GM20431 (cell line): ENCODE measurements around the gene LPAR1.

Experiments used
- in situ Hi-C: fragments of 300-500 bp; cut with MseI, MboI; formaldehyde crosslinking; loops from one replicate; pipeline ENCODE4 v1.15.0; 2020; ENCODE audit warnings: low sequenced_read_pairs; ENCODE audit not compliant: unreplicated experiment

The LPAR1 gene

GRCh38 chr9:110971234-110971633 lies 67.0 kb downstream of the LPAR1 start:
- in situ Hi-C loops = no loop called here

- in situ Hi-C loops = no loop called here
These were observed 68.3 kb downstream of the LPAR1 start for GRCh38 chr9:110969971-110970386.

GRCh38 chr9:110968096-110968495 lies 70.2 kb downstream of the LPAR1 start:
- in situ Hi-C loops = no loop called here

GRCh38 chr9:110967196-110967595 lies 71.1 kb downstream of the LPAR1 start:
- in situ Hi-C loops = no loop called here

- in situ Hi-C loops = no loop called here
These were observed 78.0 kb downstream of the LPAR1 start for GRCh38 chr9:110960288-110960687.

- in situ Hi-C loops = no loop called here
These were observed 79.4 kb downstream of the LPAR1 start for GRCh38 chr9:110958847-110959246.

- in situ Hi-C loops = no loop called here
These were observed 83.4 kb downstream of the LPAR1 start for GRCh38 chr9:110954822-110955291.

- in situ Hi-C loops = no loop called here
These were observed 85.8 kb downstream of the LPAR1 start for GRCh38 chr9:110952540-110952859.

GRCh38 chr9:110951805-110952539 lies 86.3 kb downstream of the LPAR1 start:
- in situ Hi-C loops = no loop called here

GRCh38 chr9:110950041-110950645 lies 88.1 kb downstream of the LPAR1 start:
- in situ Hi-C loops = no loop called here

GRCh38 chr9:110949081-110949480 lies 89.2 kb downstream of the LPAR1 start:
- in situ Hi-C loops = no loop called here

GRCh38 chr9:110947491-110948044 lies 90.7 kb downstream of the LPAR1 start:
- in situ Hi-C loops = no loop called here

GRCh38 chr9:110942522-110942921 lies 95.7 kb downstream of the LPAR1 start:
- in situ Hi-C loops = no loop called here

GRCh38 chr9:110940951-110941557 lies 97.2 kb downstream of the LPAR1 start:
- in situ Hi-C loops = no loop called here

- in situ Hi-C loops = no loop called here
These were observed 98.7 kb downstream of the LPAR1 start for GRCh38 chr9:110939573-110939972.

- in situ Hi-C loops = no loop called here
These were observed 99.2 kb downstream of the LPAR1 start for GRCh38 chr9:110939047-110939446.

- in situ Hi-C loops = no loop called here
These were observed 100.0 kb downstream of the LPAR1 start for GRCh38 chr9:110938242-110938641.

- in situ Hi-C loops = no loop called here
These were observed 101.4 kb downstream of the LPAR1 start for GRCh38 chr9:110936719-110937452.

GRCh38 chr9:110936237-110936636 lies 102.0 kb downstream of the LPAR1 start:
- in situ Hi-C loops = no loop called here

- in situ Hi-C loops = no loop called here
These were observed 102.4 kb downstream of the LPAR1 start for GRCh38 chr9:110935829-110936228.
